HL-60 (cell line): ENCODE measurements around the gene SMIM7.

Experiments used
- CTCF ChIP-seq: IDR thresholded peaks from one replicate; pipeline ENCODE4 v1.5.1; 2011; ENCODE audit warnings: low read length, control low read depth, inconsistent platforms; ENCODE audit not compliant: insufficient read depth
- SPI1 ChIP-seq: IDR thresholded peaks from 2 replicates; pipeline ENCODE4 v1.6.1; 2012; ENCODE audit warnings: low read depth, mild to moderate bottlenecking, borderline replicate concordance

- TF ChIP-seq CTCF (no peak), SPI1 (no peak)
Measured at GRCh38 chr19:16624236-16624635, 35.7 kb downstream of the SMIM7 start.
